Measurements from ENCODE around the gene GRB2.

DNA sequence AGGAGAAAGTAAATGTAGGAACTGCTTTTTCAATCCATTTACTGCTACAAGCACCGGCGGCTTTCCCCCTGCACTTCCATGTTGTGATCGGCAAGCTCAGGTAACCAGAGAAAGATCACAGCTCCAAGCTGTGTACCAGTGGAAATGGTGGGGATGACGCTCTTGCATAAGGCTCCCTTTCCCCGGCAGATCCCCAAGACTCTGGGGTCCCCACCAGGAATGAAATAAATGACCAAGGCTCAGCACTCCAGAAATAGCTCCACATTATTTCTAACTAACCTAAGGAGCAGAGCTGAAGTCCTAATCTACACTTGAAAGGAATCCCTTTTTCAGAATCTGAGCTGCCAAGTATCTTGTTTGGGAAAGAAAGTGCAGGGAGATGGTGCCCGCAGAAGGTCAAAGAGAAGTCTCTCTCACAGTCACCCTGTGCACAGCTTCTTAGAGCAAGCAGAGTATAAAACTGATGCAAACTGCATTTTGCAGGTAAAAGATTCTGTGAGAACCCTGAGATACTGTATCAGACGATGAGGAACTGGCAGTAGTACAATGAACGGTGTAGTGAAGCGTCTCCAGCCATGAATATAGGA is 11.1 kb downstream of the GRB2 start:
- TF ChIP-seq, protein P1, sequence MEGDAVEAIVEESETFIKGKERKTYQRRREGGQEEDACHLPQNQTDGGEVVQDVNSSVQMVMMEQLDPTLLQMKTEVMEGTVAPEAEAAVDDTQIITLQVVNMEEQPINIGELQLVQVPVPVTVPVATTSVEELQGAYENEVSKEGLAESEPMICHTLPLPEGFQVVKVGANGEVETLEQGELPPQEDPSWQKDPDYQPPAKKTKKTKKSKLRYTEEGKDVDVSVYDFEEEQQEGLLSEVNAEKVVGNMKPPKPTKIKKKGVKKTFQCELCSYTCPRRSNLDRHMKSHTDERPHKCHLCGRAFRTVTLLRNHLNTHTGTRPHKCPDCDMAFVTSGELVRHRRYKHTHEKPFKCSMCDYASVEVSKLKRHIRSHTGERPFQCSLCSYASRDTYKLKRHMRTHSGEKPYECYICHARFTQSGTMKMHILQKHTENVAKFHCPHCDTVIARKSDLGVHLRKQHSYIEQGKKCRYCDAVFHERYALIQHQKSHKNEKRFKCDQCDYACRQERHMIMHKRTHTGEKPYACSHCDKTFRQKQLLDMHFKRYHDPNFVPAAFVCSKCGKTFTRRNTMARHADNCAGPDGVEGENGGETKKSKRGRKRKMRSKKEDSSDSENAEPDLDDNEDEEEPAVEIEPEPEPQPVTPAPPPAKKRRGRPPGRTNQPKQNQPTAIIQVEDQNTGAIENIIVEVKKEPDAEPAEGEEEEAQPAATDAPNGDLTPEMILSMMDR (IDR thresholded peaks at IDR 0.05; ENCODE audit: low read depth, low read length): no peak
- TF ChIP-seq EZH2phosphoT487 (IDR thresholded peaks at IDR 0.05; ENCODE audit: low read depth): no peak
